Measurements from ENCODE around the gene AIG1.

AIG1 gene

DNA sequence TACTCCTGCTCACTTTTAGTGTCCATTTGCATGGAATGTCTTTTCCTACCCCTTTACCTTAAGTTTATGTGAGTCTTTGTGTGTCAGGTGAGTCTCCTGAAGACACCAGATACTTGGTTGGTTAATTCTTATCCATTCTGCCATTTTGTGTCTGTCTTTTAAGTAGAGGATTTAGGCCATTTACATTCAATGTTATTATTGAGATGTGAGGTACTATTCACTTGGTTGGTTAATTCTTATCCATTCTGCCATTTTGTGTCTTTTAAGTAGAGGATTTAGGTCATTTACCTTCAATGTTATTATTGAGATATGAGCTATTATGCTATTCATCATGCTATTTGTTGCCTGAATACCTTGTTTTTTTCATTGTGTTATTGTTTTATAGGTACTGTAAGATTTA is 113.8 kb downstream of the AIG1 start:
- Mint-ChIP-seq H3K9me3 (peaks cover 5 to 9% of the 10 kb centered on the region in 2 donors), H3K27ac (no peak overlapping the region), H3K27me3 (no peaks in the 10 kb centered on the region), H3K36me3 (ENCODE audit: insufficient read depth) (peaks cover 3% of the 10 kb centered on the region), H3K4me1 (ENCODE audit: low read depth in 2 of 2) (no peaks in the 10 kb centered on the region), H3K4me3 (no peak overlapping the region)
- DNase-seq (no peak), ATAC-seq (replicated peaks) (no peak)

DNA sequence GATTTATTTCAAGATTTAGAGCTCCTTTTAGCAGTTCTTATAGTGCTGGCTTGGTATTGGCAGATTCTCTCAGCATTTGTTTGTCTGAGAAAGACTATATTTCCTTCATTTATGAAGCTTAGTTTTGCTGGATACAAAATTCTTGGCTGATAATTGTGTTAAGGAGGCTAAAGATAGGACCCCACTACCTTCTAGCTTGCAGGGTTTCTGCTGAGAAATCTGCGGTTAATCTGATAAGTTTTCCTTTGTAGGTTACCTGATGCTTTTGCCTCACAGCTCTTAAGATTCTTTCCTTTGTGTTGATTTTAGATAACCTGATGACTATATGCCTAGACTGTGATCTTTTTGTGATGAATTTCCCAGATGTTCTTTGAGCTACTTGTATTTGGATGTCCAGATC is 114.3 kb downstream of the AIG1 start:
- H3K27me3 Mint-ChIP-seq, result no peaks in the 10 kb centered on the region
- ATAC-seq (replicated peaks) (no peak), DNase-seq (no peak)
- H3K27ac Mint-ChIP-seq, result no peak overlapping the region
- H3K4me3 Mint-ChIP-seq, result no peak overlapping the region
- no peaks in the 10 kb centered on the region for H3K4me1 Mint-ChIP-seq (ENCODE audit: low read depth in 2 of 2)
- peaks cover 5 to 9% of the 10 kb centered on the region in 2 donors for H3K9me3 Mint-ChIP-seq
- peaks cover 3% of the 10 kb centered on the region for H3K36me3 Mint-ChIP-seq (ENCODE audit: insufficient read depth)

DNA sequence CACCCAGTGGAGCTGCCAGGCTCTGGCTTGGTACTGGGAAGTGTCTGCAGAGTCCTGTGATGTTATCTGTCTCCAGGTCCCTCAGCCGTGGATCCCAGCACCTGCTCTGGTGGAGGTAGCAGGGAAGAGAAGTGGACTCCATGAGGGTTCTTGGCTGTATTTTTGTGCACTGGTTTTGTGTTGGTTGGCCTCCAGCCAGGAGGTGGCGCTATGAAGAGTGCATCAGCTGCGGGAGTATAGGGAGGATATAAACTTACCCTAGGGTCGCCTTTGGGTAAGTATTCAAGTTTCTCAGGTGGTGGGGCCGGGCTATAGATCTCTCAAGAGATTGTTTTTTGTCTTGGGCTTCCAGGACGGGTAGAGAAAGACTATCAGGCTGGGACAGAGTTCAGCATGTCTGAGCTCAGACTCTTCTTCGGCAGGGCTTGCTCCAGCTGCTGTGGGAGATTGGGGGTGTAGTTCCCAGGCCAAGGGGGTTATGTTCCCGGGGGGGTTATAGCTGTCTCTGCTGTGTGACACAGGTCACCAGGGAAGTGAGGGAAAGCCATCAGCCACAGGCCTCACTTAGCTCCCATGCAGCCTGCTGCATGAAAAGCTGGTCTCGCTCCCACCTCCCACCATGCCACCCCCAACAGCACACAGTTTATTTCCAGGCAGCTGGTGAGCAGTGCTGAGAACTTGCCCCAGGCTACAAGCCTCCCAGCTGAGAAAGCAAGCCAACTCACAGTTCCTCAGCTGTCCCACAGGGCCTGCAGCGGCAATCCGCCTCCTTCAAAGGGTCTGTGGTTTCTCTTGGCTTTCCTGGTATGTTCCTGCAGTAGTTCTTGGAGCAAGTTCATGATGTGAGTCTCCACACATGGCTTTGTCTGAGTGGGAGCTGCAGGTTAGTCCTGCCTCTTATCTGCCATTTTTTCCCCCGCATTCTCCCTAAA is 115.7 kb downstream of the AIG1 start:
- H3K4me3 Mint-ChIP-seq, result no peak overlapping the region
- peaks cover 5 to 9% of the 10 kb centered on the region in 2 donors for H3K9me3 Mint-ChIP-seq
- no peaks in the 10 kb centered on the region for H3K4me1 Mint-ChIP-seq (ENCODE audit: low read depth in 2 of 2)
- no peaks in the 10 kb centered on the region for H3K27me3 Mint-ChIP-seq
- no peak for ATAC-seq (replicated peaks)
- no peak for DNase-seq
- H3K27ac Mint-ChIP-seq, result no peak overlapping the region
- peaks cover 3% of the 10 kb centered on the region for H3K36me3 Mint-ChIP-seq (ENCODE audit: insufficient read depth)

DNA sequence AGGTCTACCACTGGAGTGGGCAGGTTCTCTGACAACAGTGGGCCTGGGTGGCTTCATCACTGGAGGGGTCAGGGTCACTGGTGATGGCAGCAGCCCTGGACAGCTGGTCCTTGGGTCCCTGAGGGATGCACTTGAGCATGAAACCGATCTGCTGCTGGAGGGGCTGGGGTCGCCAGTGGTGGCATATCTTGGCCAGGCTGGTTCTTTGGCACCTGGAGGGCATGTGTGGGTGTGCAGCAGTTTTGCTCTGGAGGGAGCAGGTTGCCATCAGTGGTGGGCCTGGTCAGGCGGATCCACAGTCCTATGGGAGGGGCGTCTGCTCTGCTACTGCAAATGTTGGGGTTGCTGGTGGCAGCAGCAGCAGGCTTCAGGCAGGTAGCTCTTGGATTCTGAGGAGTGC is 117.0 kb downstream of the AIG1 start:
- Mint-ChIP-seq H3K27ac (no peak overlapping the region), H3K9me3 (peaks cover 5 to 9% of the 10 kb centered on the region in 2 donors), H3K27me3 (no peaks in the 10 kb centered on the region), H3K4me1 (ENCODE audit: low read depth in 2 of 2) (no peaks in the 10 kb centered on the region), H3K36me3 (ENCODE audit: insufficient read depth) (peaks cover 3% of the 10 kb centered on the region), H3K4me3 (no peak overlapping the region)
- DNase-seq (no peak), ATAC-seq (replicated peaks) (no peak)

DNA sequence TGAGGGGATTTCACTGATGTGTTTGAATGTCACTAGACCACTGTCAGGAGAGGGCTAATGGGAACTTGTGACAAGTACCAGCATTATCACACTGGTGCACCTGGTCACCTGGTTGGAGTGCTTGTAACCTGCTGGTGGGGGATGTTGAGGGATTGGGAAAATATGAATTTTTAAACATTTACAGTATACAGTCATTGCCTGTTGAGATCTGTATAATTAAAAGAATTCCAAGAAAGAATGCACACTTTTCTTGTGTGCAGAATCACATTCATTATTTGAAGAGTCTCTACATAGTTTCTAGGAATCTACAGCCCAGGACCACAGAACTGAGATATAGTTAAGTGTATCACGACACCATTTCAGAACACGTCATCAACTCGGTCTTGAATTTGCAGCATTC is 118.4 kb downstream of the AIG1 start:
- H3K27me3 Mint-ChIP-seq, result no peaks in the 10 kb centered on the region
- DNase-seq (no peak), ATAC-seq (replicated peaks) (no peak)
- H3K4me1 Mint-ChIP-seq (ENCODE audit: low read depth in 2 of 2), result no peaks in the 10 kb centered on the region
- H3K9me3 Mint-ChIP-seq, result peaks cover 5 to 6% of the 10 kb centered on the region in 2 donors
- peaks cover 3% of the 10 kb centered on the region for H3K36me3 Mint-ChIP-seq (ENCODE audit: insufficient read depth)
- H3K4me3 Mint-ChIP-seq, result no peak overlapping the region
- H3K27ac Mint-ChIP-seq, result no peak overlapping the region

DNA sequence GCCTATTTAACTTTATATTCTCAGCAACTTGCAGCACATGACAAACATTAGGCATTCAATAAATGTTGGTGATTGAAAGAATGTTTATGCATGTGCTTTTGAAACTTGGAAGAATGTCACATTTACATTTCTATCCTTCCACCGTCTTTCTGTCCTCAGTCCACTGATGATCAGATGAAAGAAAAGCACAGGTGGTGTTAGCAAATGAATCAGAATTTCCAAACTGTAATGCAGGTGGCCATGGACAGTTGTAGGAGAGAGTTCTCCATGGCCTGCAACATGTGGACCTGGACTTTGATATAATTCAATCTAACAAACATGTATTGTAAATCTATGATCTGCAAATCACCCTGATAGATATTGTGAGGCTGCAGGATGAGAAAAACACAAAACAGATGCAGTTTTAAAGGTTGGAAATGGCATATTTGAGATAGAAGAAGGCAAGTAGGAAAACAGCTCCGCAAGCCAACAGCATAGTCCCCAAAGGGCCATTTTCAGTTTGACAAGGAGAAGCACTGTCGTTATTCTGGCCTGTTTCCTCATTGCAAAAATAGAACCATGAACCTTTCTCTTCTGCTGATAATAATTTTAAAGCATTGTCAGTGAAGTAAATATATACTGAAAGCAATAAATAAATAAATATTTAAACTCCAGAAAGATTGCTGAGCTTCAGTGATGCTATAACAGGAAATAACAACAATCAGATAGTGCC is 119.4 kb downstream of the AIG1 start:
- ATAC-seq (replicated peaks) (no peak), DNase-seq (no peak)
- peaks cover 0 to 3% of the 10 kb centered on the region in 2 donors for H3K9me3 Mint-ChIP-seq
- H3K4me1 Mint-ChIP-seq (ENCODE audit: low read depth in 2 of 2), result no peaks in the 10 kb centered on the region
- no peak overlapping the region for H3K4me3 Mint-ChIP-seq
- no peak overlapping the region for H3K27ac Mint-ChIP-seq
- no peaks in the 10 kb centered on the region for H3K36me3 Mint-ChIP-seq (ENCODE audit: insufficient read depth)
- no peaks in the 10 kb centered on the region for H3K27me3 Mint-ChIP-seq

DNA sequence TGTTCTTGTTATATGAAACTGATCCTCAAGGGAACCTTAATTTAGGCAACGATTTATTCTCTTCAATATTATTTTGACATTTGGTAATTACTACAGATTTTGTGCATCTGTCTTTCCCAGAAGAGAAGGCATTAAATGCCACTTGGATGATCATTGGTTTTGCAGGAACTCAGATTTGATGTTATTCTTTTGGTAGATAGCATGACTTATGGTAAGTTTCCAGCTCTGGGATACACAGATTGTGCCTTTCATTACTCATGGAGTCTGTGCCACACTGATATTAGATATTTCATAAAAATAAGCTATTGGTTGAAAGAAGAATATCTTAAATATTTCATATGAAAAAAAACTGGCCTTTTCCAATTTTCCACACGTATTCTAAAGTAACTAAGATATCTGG is 120.1 kb downstream of the AIG1 start:
- no peaks in the 10 kb centered on the region for H3K4me1 Mint-ChIP-seq (ENCODE audit: low read depth in 2 of 2)
- ATAC-seq (replicated peaks) (no peak), DNase-seq (no peak)
- H3K4me3 Mint-ChIP-seq, result no peak overlapping the region
- H3K36me3 Mint-ChIP-seq (ENCODE audit: insufficient read depth), result no peaks in the 10 kb centered on the region
- H3K9me3 Mint-ChIP-seq, result no peaks in the 10 kb centered on the region
- no peaks in the 10 kb centered on the region for H3K27me3 Mint-ChIP-seq
- no peak overlapping the region for H3K27ac Mint-ChIP-seq

DNA sequence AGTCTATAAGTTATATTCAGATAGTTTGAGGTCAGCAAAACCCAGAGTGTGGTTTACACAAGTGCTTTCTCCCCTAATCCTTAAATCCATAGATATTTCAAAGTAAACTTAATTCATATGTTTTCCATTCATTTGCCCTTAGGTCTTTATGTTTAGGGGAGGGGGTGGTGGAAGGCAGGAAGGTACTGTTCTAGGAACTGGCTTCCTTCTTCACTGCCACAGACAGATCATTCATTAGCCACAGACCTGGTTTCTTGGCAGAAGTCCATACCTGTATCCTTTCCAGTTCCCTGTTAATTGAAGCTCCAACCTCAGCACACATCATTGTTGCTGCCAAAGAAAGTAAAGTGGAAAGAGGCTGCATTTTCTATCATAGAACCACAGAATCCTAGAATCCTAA is 123.0 kb downstream of the AIG1 start:
- no peaks in the 10 kb centered on the region for H3K4me1 Mint-ChIP-seq (ENCODE audit: low read depth in 2 of 2)
- H3K4me3 Mint-ChIP-seq, result no peak overlapping the region
- DNase-seq (no peak), ATAC-seq (replicated peaks) (no peak)
- no peak overlapping the region for H3K27ac Mint-ChIP-seq
- no peaks in the 10 kb centered on the region for H3K27me3 Mint-ChIP-seq
- H3K36me3 Mint-ChIP-seq (ENCODE audit: insufficient read depth), result no peaks in the 10 kb centered on the region
- H3K9me3 Mint-ChIP-seq, result no peaks in the 10 kb centered on the region

DNA sequence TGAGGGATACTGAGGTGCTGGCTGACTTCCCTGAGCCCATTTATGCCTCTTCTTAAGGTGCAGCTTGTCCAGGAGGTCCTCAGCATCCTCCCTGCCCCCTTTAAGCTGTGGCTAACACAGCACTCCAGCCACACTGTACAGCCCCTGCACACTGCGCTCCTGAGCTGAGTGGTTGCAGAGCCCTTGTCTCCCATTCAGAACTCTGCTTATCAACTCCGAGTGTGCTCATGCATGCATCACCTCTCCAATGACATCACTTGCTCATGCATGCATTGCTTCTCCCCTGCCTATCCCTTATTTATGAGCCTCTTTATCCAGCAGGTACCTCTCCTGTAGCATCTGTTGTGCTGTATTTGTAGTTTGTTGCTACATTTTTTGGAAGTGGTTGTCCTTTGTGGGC is 124.6 kb downstream of the AIG1 start:
- DNase-seq (no peak), ATAC-seq (replicated peaks) (no peak)
- Mint-ChIP-seq H3K36me3 (ENCODE audit: insufficient read depth) (no peaks in the 10 kb centered on the region), H3K27me3 (no peaks in the 10 kb centered on the region), H3K9me3 (no peaks in the 10 kb centered on the region), H3K4me1 (ENCODE audit: low read depth in 2 of 2) (no peaks in the 10 kb centered on the region), H3K27ac (no peak overlapping the region), H3K4me3 (no peak overlapping the region)

DNA sequence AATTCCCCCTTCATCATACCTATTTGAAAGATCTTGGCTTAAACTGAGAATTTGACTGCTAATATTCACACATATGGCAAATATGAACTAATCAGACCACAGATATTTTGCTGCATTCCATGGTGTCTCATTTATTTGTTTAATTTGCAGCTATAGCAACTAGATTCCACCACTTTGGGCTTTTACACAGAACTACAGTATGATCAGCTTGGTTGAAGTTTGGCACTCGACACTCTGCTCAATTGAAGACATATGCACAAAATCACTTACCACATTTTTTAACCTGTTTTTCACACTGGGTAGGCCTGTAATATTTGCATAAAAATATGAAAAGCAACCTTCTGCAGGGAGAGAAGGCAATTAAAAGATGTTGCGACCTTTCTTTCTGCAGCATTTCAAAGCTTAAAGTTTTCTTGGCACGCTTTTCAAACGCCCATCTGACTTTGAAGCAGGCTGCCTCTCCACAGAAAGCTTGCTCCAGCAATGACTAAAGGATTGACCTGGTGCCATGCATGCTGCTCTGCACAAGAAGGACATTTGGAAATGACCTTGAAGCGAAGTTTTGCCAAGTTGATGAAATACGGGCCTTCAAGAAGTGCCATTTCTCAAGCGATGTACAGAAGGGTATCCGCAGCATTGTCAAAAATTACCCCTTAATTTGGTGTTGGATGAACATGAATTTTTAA is 126.7 kb downstream of the AIG1 start:
- H3K36me3 Mint-ChIP-seq (ENCODE audit: insufficient read depth), result no peaks in the 10 kb centered on the region
- ATAC-seq (replicated peaks) (no peak), DNase-seq (no peak)
- H3K27ac Mint-ChIP-seq, result no peak overlapping the region
- H3K27me3 Mint-ChIP-seq, result no peaks in the 10 kb centered on the region
- H3K4me3 Mint-ChIP-seq, result no peak overlapping the region
- no peaks in the 10 kb centered on the region for H3K9me3 Mint-ChIP-seq
- H3K4me1 Mint-ChIP-seq (ENCODE audit: low read depth in 2 of 2), result no peaks in the 10 kb centered on the region

DNA sequence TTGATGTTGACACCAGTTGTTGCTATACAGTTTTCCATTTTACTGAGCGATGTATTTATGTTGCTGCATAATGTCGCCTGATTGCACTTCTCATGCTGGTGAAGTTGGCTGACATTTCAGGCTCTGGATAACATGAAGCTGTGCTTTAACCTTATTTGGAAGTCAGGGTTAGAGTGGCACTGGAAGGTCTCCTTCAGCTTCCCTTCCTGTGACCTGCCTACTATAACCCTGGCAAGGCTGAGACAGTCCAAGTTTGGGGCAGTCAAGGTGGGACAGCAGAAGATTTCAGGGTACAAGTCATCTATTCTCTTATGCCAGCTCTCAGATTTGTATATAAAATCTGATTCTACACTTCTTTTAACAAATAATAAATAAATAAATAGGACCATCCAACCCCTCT is 127.6 kb downstream of the AIG1 start:
- no peaks in the 10 kb centered on the region for H3K4me1 Mint-ChIP-seq (ENCODE audit: low read depth in 2 of 2)
- H3K4me3 Mint-ChIP-seq, result no peak overlapping the region
- no peak for DNase-seq
- no peaks in the 10 kb centered on the region for H3K36me3 Mint-ChIP-seq (ENCODE audit: insufficient read depth)
- ATAC-seq (replicated peaks), result no peak
- no peaks in the 10 kb centered on the region for H3K9me3 Mint-ChIP-seq
- H3K27ac Mint-ChIP-seq, result no peak overlapping the region
- H3K27me3 Mint-ChIP-seq, result no peaks in the 10 kb centered on the region

DNA sequence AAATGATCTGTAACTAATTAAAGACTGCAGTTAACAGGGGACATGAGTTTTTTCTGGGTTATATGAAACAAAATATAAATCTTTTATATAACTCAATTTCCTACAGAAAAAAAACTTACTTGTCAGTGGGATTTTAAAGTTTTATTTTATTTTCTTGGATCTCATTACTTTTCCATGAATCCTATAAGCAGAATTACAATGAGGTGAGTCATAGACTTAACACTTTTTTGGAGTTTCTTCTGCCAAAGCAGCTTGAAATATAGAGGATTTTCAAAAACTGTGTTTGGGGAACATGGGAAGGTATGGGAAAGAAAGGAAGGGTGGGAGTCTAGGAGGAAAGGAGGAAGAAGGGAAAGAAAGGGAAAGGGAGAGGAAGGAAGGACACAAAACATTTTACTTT is 130.7 kb downstream of the AIG1 start:
- no peak overlapping the region for H3K4me3 Mint-ChIP-seq

DNA sequence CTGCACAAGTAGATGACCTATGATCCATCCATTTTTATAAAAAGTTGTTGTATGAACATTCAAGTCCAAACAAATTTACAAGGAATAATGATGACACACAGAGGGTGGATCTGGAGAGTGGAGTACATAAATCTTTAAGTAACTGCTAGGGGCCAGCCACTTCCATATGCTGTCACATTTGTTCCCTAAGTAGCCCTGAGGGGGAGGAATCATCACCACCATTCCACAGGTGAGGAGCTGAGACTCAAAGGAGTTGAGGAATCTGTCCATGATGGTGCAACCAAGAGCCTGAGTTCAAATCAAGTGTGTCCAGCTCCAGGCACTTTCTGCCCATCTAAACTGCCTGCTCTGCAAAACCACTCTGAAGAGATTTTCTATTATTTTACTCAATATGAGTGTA is 132.1 kb downstream of the AIG1 start:
- no peak for DNase-seq
- no peak overlapping the region for H3K27ac Mint-ChIP-seq
- H3K4me1 Mint-ChIP-seq (ENCODE audit: low read depth in 2 of 2), result no peaks in the 10 kb centered on the region
- ATAC-seq (replicated peaks), result no peak
- peaks cover 0 to 7% of the 10 kb centered on the region in 2 donors for H3K27me3 Mint-ChIP-seq
- H3K36me3 Mint-ChIP-seq (ENCODE audit: insufficient read depth), result no peaks in the 10 kb centered on the region
- no peak overlapping the region for H3K4me3 Mint-ChIP-seq
- H3K9me3 Mint-ChIP-seq, result no peaks in the 10 kb centered on the region

More for the DNA sequence above, 130.7 kb downstream of the AIG1 start:
- no peaks in the 10 kb centered on the region for H3K4me1 Mint-ChIP-seq (ENCODE audit: low read depth in 2 of 2)
- H3K9me3 Mint-ChIP-seq, result no peaks in the 10 kb centered on the region
- DNase-seq (no peak), ATAC-seq (replicated peaks) (no peak)
- H3K36me3 Mint-ChIP-seq (ENCODE audit: insufficient read depth), result no peaks in the 10 kb centered on the region
- H3K27ac Mint-ChIP-seq, result no peak overlapping the region
- peaks cover 0 to 7% of the 10 kb centered on the region in 2 donors for H3K27me3 Mint-ChIP-seq

Data from effector memory CD8-positive, alpha-beta T cell (primary cell).